Measurements from ENCODE around the gene CELA3B. TPM values are rescaled to one million over a fixed set of nuclear protein-coding genes. Genes with fewer than 3 reads are reported as not detected.

Gene CELA3B
- total RNA-seq, 1 donor from 2014 or later = 7.4 TPM

Other genes with a start within 250 kb of the CELA3B start
- gene USP48, start 193.9 kb upstream of the CELA3B start, total RNA-seq = 22.7 TPM
- not detected for gene LDLRAD2, start 164.8 kb upstream of the CELA3B start, total RNA-seq
- 50.8 TPM for gene HSPG2, start 39.7 kb upstream of the CELA3B start, total RNA-seq
- 13.4 TPM for gene CELA3A, start 24.6 kb downstream of the CELA3B start, total RNA-seq
- gene CDC42, start 75.7 kb downstream of the CELA3B start, total RNA-seq = 69.8 TPM
- gene WNT4, start 166.1 kb downstream of the CELA3B start, total RNA-seq = 0.35 TPM

Data from left lobe of liver (tissue), 1 donor.